IPS-18c (cell line): ENCODE results near the gene ITGA5.

Experiments
- H3K4me3 ChIP-seq: 2 replicates; pipeline ENCODE4 v1.7.0; 2013; ENCODE audit warnings: low read depth, mild to moderate bottlenecking, low read length, moderate library complexity; ENCODE audit not compliant: insufficient read depth
- H3K9me3 ChIP-seq: one replicate; pipeline ENCODE4 v1.6.1; 2013; ENCODE audit warnings: mild to moderate bottlenecking, low read length, moderate library complexity; ENCODE audit not compliant: control insufficient read depth, insufficient read depth

The ITGA5 gene

DNA sequence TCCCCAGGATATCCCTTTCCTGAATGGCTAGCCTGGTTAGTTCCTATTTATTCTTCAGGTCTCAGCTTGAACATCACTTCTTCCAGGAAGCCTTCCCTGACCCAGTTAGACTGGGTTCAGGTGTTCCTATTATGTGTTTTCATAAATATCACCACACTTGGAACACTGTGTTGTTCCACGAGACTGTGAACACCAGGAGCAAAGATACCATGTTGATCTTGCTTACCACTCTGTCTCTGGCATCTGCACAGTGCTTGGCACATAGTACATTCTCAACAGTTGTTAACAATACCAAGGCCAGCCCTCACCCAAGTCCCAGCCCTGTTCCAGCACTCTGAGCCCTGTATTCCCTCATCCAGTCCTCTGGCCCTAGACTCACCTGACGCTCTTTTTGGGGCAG is 20.8 kb downstream of the ITGA5 start:
- H3K4me3 ChIP-seq = no peak overlapping the region
- no peaks in the 10 kb centered on the region for H3K9me3 ChIP-seq

DNA sequence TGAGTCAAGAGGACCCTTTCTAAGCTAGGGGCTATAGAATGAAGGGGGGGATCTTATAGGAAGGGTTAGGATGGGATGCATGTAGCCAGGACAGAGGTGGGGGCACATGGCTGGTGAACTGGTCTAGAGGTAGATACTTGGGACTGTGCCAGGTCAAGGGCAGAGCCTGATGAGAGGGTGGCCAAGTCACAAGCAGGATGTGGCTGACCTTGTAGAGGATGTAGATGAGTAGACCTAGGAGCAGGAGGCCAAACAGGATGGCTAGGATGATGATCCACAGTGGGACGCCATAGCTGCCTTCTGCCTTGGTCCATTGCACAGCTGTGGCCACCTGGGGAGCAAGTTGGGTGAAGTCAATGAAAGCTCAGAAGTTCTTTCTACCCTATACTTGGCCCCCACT is 21.9 kb downstream of the ITGA5 start:
- Histone ChIP-seq H3K9me3 (no peaks in the 10 kb centered on the region), H3K4me3 (no peak overlapping the region)

- H3K9me3 ChIP-seq = no peaks in the 10 kb centered on the region
- no peak overlapping the region for H3K4me3 ChIP-seq
Measured at GRCh38 chr12:54395545-54395944, 23.5 kb downstream of the ITGA5 start.

- Histone ChIP-seq H3K9me3 (no peaks in the 10 kb centered on the region), H3K4me3 (no peak overlapping the region)
Measured at GRCh38 chr12:54394986-54395385, 24.1 kb downstream of the ITGA5 start.

- H3K4me3 ChIP-seq = no peak overlapping the region
- peaks cover under 1% of the 10 kb centered on the region for H3K9me3 ChIP-seq
Measured at GRCh38 chr12:54394281-54394719, 24.8 kb downstream of the ITGA5 start.

GRCh38 chr12:54393743-54394142 is 25.3 kb downstream of the ITGA5 start:
- peak overlapping the region; percentile 9; the same call in 1 of the 2 replicates for H3K4me3 ChIP-seq
- H3K9me3 ChIP-seq = peaks cover 2% of the 10 kb centered on the region

- H3K4me3 ChIP-seq = no peak overlapping the region
- H3K9me3 ChIP-seq = peaks cover 2% of the 10 kb centered on the region
Measured at GRCh38 chr12:54393207-54393609, 25.9 kb downstream of the ITGA5 start.

GRCh38 chr12:54392485-54393206 is 26.4 kb downstream of the ITGA5 start:
- H3K9me3 ChIP-seq = peaks cover 2% of the 10 kb centered on the region
- no peak overlapping the region for H3K4me3 ChIP-seq

GRCh38 chr12:54390668-54391551 is 28.2 kb downstream of the ITGA5 start:
- H3K9me3 ChIP-seq = peaks cover 2% of the 10 kb centered on the region
- peak overlapping the region; percentile 77 for H3K4me3 ChIP-seq

DNA sequence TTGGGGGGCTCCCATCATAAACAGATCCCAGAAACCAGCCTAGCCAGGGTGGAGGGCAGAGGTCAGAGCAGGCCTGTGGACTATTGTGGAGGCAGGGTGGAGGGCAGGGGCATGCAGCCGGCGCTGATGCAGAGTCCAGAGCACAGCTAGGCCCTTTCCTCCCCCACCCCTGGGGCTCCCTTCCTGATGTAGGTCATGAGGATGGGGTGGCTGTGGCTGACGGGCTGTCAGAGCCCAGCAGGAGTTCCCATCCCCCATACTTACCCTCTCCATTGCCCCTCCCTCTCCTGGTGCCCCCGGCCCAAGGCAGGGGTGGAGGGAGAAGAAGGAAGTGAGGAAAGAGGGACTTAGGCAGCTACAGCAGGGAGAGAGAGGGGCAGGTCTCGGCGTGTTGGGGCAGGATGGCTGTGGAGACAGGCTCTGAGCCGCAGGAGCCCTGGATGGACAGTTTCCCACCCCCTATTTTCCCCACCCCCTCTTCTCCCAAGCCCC is 28.8 kb downstream of the ITGA5 start:
- H3K9me3 ChIP-seq = peaks cover 2% of the 10 kb centered on the region
- peak overlapping the region; percentile 77 for H3K4me3 ChIP-seq

DNA sequence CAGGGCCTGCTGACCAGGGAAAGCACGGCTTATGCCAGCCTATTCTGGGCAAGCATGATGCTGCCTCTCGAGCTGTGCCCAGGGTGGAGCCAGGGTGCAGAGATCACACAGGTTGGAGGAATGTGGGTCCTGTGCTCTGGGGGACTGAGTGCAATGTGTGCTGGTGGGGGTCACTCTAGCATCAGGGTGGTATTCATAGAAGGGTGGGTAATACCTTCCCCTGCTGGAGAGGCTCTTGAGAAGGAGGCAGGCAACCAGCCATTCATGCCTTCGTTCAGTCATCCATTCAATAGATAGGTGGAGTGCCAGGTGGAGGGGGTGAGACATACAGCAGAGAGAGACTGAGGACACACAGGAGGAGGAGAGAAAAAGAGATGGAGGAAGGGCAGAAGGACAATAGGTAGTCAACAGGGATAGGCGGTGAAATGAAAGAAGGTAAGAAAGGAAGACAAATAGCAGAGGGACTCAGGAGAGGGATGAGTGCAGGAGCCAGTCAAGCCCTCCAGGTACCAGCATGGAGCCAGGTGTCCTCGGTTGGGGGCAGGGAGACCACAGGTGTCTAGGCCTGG is 29.4 kb downstream of the ITGA5 start:
- peak overlapping the region; percentile 77 for H3K4me3 ChIP-seq

DNA sequence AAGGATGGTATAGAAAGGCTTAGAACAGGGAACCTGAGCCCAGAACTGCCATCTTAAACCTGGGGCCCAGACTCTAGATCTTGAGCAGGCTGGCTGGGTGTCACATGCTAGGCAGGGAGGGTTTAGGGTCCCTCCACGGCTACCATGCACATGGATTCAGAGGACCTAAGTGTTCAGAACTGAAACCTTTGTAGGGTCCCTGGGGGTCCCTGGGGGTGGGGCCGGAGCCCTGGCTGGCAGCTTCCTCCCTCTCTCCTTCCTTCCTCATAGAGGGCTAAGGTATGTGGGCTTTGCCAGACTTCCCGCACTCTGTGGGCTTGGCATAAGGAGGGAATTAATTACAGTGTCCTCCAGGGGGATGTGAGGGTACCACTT is 29.9 kb downstream of the ITGA5 start:
- H3K9me3 ChIP-seq = peaks cover 2% of the 10 kb centered on the region
- H3K4me3 ChIP-seq = no peak overlapping the region

More for the DNA sequence above, 29.4 kb downstream of the ITGA5 start:
- H3K9me3 ChIP-seq = peaks cover 2% of the 10 kb centered on the region

DNA sequence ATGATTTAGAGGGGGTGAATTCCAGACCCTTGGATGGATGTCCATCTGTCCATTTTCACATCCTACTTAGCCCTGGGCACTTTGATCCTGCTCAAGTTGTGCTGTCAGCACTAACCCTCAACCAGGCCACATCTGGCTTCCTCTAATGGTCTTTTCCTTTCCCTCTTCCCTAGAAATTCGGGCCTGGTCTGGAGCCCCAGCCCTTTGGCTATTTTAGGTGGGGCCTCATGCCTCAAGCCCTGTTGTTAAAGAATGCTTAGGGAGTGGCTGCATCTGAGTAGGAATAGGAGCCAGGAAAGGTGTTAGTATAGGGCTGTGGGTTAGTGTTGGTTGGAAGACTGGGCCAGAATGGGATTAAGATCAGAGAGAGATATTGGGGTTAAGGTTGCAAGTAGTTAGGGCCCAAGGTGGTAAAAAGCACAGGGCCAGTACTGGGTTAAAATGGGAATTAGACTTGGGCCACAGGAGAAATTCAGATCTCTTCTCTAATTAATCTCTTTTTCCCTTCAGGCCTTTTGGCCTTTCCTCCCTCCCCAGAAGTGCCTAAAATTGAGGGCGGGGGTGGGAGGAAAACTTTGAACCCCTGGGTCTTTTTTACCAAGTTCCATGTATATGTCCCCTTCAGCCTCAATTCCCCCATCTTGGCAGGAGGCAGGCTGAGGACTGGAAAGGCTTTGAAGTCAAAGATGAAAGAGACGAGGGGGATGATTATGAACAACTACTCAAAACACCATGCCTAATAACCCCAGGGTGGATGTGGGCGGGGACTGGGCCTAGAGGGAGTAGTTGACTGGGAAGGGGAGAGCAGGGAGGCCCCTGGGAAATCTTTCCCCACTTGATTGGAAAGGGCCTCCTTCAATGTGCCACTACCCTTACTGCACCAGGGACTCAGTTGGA is 30.6 kb downstream of the ITGA5 start:
- H3K9me3 ChIP-seq = peaks cover 2% of the 10 kb centered on the region
- no peak overlapping the region for H3K4me3 ChIP-seq

DNA sequence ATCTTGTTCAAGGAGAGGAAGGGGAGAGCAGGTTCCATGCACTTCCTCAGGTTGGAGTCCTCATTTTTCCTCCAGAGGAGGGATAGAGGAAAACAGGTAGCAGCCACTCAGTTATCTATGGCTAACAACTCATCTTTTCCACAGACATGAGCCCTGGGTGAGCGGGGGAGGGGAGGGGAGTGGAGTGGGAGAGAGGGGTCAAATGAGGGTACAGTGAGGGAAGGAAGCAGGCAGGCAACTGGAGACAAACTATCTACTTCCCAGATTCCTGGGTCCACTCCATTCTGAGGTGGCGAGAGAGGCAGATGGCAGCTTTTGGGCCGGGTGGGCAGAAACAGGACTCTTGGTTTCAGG is 32.0 kb downstream of the ITGA5 start:
- peaks cover 2% of the 10 kb centered on the region for H3K9me3 ChIP-seq
- no peak overlapping the region for H3K4me3 ChIP-seq

DNA sequence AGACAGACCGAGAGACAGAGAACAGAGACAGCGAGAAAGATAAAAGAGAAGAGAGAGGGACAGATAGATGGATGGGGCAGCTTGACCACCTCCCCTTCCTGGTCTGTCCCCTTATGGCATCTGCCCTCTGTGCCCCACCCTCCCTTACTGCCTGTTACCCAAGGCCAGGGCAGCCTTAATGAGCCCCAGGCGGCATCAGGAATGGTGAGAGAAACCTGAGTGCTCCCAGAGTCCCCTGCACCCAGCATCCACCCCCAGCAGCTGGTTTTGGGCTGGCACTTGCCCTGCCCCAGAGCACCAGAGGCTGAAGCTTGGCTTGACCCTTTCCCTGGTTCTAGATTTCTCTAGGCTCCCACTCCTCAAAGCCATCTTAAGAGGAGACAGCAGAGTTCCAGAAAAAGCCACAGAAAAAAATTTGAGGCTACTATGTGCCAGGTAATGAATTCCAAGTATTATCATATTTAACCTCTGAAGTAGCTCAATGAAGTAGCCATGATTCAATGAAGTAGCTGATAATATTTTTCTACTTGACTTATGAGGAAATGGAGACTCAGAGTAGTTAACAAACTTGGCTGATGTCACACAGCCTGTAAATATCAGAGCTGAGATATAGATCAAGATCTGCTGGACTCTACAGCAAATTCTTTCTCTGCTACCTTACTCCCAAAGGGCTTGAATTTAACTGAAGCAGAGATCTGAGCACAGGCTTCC is 32.5 kb downstream of the ITGA5 start:
- H3K4me3 ChIP-seq = no peak overlapping the region
- peaks cover 2% of the 10 kb centered on the region for H3K9me3 ChIP-seq

- peak overlapping the region; percentile 36 for H3K4me3 ChIP-seq
- peaks cover 2% of the 10 kb centered on the region for H3K9me3 ChIP-seq
Measured at GRCh38 chr12:54385251-54385914, 33.7 kb downstream of the ITGA5 start.
